H9 (cell line): ENCODE results near the gene SERPINA3. TPM values are rescaled to one million over a fixed set of nuclear protein-coding genes. Genes with fewer than 3 reads are reported as not detected.
"Not testable (repeated sequence)": the region's sequence is repeated elsewhere in the genome, so short reads cannot be mapped to it uniquely, and the experiment has no call there.

Source experiments
- DNase-seq: peaks from one replicate; pipeline ENCODE4 v3.0.0-alpha.2; 2017
- H2AFZ ChIP-seq: one replicate; pipeline ENCODE4 v1.6.1; 2013; ENCODE audit warnings: mild to moderate bottlenecking, low read length, control low read depth, moderate library complexity
- H2AK5ac ChIP-seq: 2 replicates; pipeline ENCODE4 v1.6.1; 2013; ENCODE audit warnings: low read length, control low read depth, mixed read lengths; ENCODE audit not compliant: insufficient read length
- H2BK120ac ChIP-seq: one replicate; pipeline ENCODE4 v1.6.1; 2013; ENCODE audit warnings: low read depth, mild to moderate bottlenecking, low read length, control low read depth, inconsistent platforms; ENCODE audit not compliant: poor library complexity, severe bottlenecking
- H2BK12ac ChIP-seq: 2 replicates; pipeline ENCODE4 v1.6.1; 2013; ENCODE audit warnings: low read length, control low read depth, mixed read lengths, low read depth; ENCODE audit not compliant: insufficient read length
- H2BK15ac ChIP-seq: 2 replicates; pipeline ENCODE4 v1.6.1; 2013; ENCODE audit warnings: low read depth, low read length, control low read depth
- H2BK20ac ChIP-seq: one replicate; pipeline ENCODE4 v1.6.1; 2013; ENCODE audit warnings: low read depth, mild to moderate bottlenecking, low read length, control low read depth, inconsistent platforms; ENCODE audit not compliant: poor library complexity, severe bottlenecking
- H2BK5ac ChIP-seq: 2 replicates; pipeline ENCODE4 v1.6.1; 2013; ENCODE audit warnings: low read length, control low read depth, mixed read lengths; ENCODE audit not compliant: insufficient read length
- H3K14ac ChIP-seq: 2 replicates; pipeline ENCODE4 v1.6.1; 2013; ENCODE audit warnings: low read length, control low read depth; ENCODE audit not compliant: insufficient read depth
- H3K18ac ChIP-seq: 2 replicates; pipeline ENCODE4 v1.6.1; 2013; ENCODE audit warnings: low read depth, mild to moderate bottlenecking, mixed read lengths, low read length, control low read depth; ENCODE audit not compliant: insufficient read length
- H3K23ac ChIP-seq: 2 replicates; pipeline ENCODE4 v1.6.1; 2013; ENCODE audit warnings: low read length, control low read depth, mixed read lengths, low read depth; ENCODE audit not compliant: insufficient read length
- H3K23me2 ChIP-seq: 2 replicates; pipeline ENCODE4 v1.6.1; 2013; ENCODE audit warnings: low read depth, mild to moderate bottlenecking, mixed read lengths, low read length, control low read depth; ENCODE audit not compliant: insufficient read length, poor library complexity, severe bottlenecking
- H3K27ac ChIP-seq: 2 replicates; pipeline ENCODE4 v1.5.1; 2013; ENCODE audit warnings: low read length, control low read depth, mixed read lengths, low read depth; ENCODE audit not compliant: insufficient read length
- H3K27me3 ChIP-seq: 2 replicates; pipeline ENCODE4 v1.6.1; 2013; ENCODE audit warnings: low read length, control low read depth, inconsistent platforms; ENCODE audit not compliant: insufficient read depth
- H3K4ac ChIP-seq: 2 replicates; pipeline ENCODE4 v1.6.1; 2013; ENCODE audit warnings: low read depth, mild to moderate bottlenecking, control low read depth, inconsistent platforms, low read length, moderate library complexity
- H3K4me1 ChIP-seq: 2 replicates; pipeline ENCODE4 v1.6.1; 2013; ENCODE audit warnings: low read length, control low read depth, inconsistent platforms; ENCODE audit not compliant: insufficient read depth
- H3K4me2 ChIP-seq: 2 replicates; pipeline ENCODE4 v1.6.1; 2013; ENCODE audit warnings: low read length, control low read depth, mixed read lengths; ENCODE audit not compliant: insufficient read length, insufficient read depth
- H3K56ac ChIP-seq: 2 replicates; pipeline ENCODE4 v1.6.1; 2013; ENCODE audit warnings: low read depth, mild to moderate bottlenecking, mixed read lengths, low read length, control low read depth; ENCODE audit not compliant: insufficient read length
- H3K79me1 ChIP-seq: 2 replicates; pipeline ENCODE4 v1.6.1; 2013; ENCODE audit warnings: low read depth, mild to moderate bottlenecking, moderate library complexity, low read length, control low read depth, inconsistent platforms; ENCODE audit not compliant: insufficient read depth, poor library complexity, severe bottlenecking
- H3K79me2 ChIP-seq: 2 replicates; pipeline ENCODE4 v1.6.1; 2013; ENCODE audit warnings: low read length, control low read depth, inconsistent platforms; ENCODE audit not compliant: insufficient read depth
- H3K9ac ChIP-seq: 2 replicates; pipeline ENCODE4 v1.6.1; 2013; ENCODE audit warnings: low read length, control low read depth, mixed read lengths; ENCODE audit not compliant: insufficient read length; ENCODE audit errors: extremely low read depth
- H3K9me3 ChIP-seq: one replicate; pipeline ENCODE4 v1.6.1; 2013; ENCODE audit warnings: low read depth, low read length, inconsistent platforms; ENCODE audit not compliant: control insufficient read depth
- H3T11ph ChIP-seq: one replicate; pipeline ENCODE4 v1.6.1; 2013; ENCODE audit warnings: mild to moderate bottlenecking, low read length, control low read depth, inconsistent platforms
- H4K20me1 ChIP-seq: one replicate; pipeline ENCODE4 v1.6.1; 2013; ENCODE audit not compliant: control insufficient read depth, insufficient read length, insufficient read depth
- H4K5ac ChIP-seq: 2 replicates; pipeline ENCODE4 v1.6.1; 2013; ENCODE audit warnings: low read depth, mild to moderate bottlenecking, mixed read lengths, low read length, control low read depth; ENCODE audit not compliant: insufficient read length
- H4K8ac ChIP-seq: replicated peaks from 2 replicates; pipeline ENCODE4 v1.6.1; 2013; ENCODE audit warnings: low read length, control low read depth, mixed read lengths, low read depth; ENCODE audit not compliant: insufficient read length
- H4K91ac ChIP-seq: 2 replicates; pipeline ENCODE4 v1.6.1; 2013; ENCODE audit warnings: low read depth, mild to moderate bottlenecking, moderate library complexity, mixed read lengths, low read length, control low read depth; ENCODE audit not compliant: insufficient read length
- H3K27ac Mint-ChIP-seq, 3 experiments: 2 replicates in 2 of 3; 3 replicates in 1 of 3; pipeline ENCODE4 v1.8.0; 2020 to 2021; ENCODE audit warnings: mixed read lengths in 3 of 3, mild to moderate bottlenecking in 1 of 3, moderate library complexity in 1 of 3
- H3K27me3 Mint-ChIP-seq: 2 replicates; pipeline ENCODE4 v1.8.0; 2021; ENCODE audit warnings: low read depth, mild to moderate bottlenecking, moderate library complexity, mixed read lengths
- H3K36me3 Mint-ChIP-seq, 3 experiments: 2 replicates in 2 of 3; 3 replicates in 1 of 3; pipeline ENCODE4 v1.8.0; 2020 to 2021; ENCODE audit warnings: low read depth in 3 of 3, mixed read lengths in 3 of 3; ENCODE audit not compliant: insufficient read depth in 1 of 3
- H3K4me1 Mint-ChIP-seq, 2 experiments: 2 replicates each; pipeline ENCODE4 v1.8.0; 2020; ENCODE audit warnings: mixed read lengths in 2 of 2
- H3K4me3 Mint-ChIP-seq, 2 experiments: 2 replicates in 1 of 2; 3 replicates in 1 of 2; pipeline ENCODE4 v1.8.0; 2020 to 2021; ENCODE audit warnings: mild to moderate bottlenecking in 2 of 2, mixed read lengths in 2 of 2, moderate library complexity in 1 of 2
- H3K9me3 Mint-ChIP-seq, 2 experiments: 2 replicates in 1 of 2; 3 replicates in 1 of 2; pipeline ENCODE4 v1.8.0; 2020; ENCODE audit warnings: mild to moderate bottlenecking in 2 of 2, mixed read lengths in 2 of 2, moderate library complexity in 1 of 2
- whole genome bisulfite sequencing: extraction: QIAGEN DNeasy Blood & Tissue Kit; methylation state at CpG from one replicate; pipeline ENCODE4 v1.1.7; 2013; ENCODE audit warnings: missing lambda C conversion rate, low lambda C conversion rate, mixed read lengths; ENCODE audit not compliant: insufficient read length; ENCODE audit errors: extremely low coverage; 5-methylcytosine and 5-hydroxymethylcytosine counted together
- total RNA-seq: library from RNA; stranded (reverse); gene quantifications from 2 replicates; pipeline ENCODE4 v1.2.1, GENCODE V29; 2021
- TF ChIP-seq, protein P1 (sequence below): fragments of 200-600 bp; sonication (generic); conservative IDR thresholded peaks from 3 replicates; pipeline ENCODE4 v1.8.0; 2021; ENCODE audit warnings: antibody characterized with exemption, mild to moderate bottlenecking

Gene SERPINA3
- total RNA-seq, 1 experiment from 2014 or later: not detected

DNA sequence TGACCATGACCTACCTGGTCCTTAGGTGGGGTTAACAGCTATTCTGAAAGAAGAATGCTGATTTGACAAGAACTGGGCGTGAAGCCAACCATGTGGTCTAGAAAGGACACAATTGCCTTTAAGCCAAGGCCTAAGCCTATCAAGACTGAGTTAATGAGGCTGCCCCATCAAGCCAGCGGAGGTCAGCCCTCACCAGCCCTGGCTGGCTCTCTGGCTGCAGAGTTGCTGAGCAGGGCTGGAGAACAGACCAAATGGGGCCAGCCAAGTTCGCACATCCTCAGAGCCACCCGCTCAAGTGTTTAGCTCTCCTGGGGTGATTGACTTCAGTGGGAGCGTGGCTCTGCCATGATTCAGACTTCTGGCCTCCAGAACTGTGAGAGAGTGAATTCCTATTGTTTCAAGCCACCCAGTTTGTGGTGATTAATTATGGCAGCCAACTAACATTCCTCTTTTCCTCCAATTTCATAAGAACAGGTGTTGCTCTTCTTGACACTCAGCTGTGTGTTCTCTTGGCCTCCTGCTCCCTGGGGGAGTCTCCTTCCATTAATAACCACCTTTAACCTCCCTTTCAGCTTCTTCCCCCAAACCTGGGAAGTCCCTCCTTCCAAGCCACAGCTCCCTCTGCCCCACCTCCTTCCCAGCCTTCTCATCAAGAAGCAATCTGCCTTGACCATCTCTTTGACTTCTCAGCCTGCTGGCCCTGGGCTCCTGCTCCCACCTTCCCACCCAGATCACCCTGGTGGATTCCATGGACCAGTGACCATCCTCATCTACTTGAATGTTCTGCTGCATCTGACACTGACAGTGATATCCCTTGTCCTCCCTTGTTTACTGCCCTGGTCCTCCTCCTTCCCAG is 36.2 kb upstream of the SERPINA3 start:
- Histone ChIP-seq H2BK12ac (no peak overlapping the region), H3K79me1 (no peaks in the 10 kb centered on the region), H3K56ac (no peak overlapping the region), H3K27ac (no peak overlapping the region), H3K23ac (no peak overlapping the region), H3K4me1 (no peaks in the 10 kb centered on the region), H3K27me3 (no peaks in the 10 kb centered on the region), H2BK5ac (no peak overlapping the region), H2BK15ac (no peak overlapping the region), H3K9me3 (no peaks in the 10 kb centered on the region), H2BK120ac (no peak overlapping the region), H3K23me2 (no peaks in the 10 kb centered on the region), H2BK20ac (no peak overlapping the region), H4K5ac (no peak overlapping the region), H4K20me1 (no peaks in the 10 kb centered on the region), H4K8ac (no peak overlapping the region), H3K4me2 (no peak overlapping the region), H4K91ac (no peak overlapping the region), H3T11ph (no peak overlapping the region), H3K9ac (no peak overlapping the region), H3K18ac (no peak overlapping the region), H2AK5ac (no peak overlapping the region), H2AFZ (no peak overlapping the region), H3K4ac (no peak overlapping the region), H3K14ac (no peak overlapping the region), H3K79me2 (no peaks in the 10 kb centered on the region)
- Mint-ChIP-seq H3K4me3 (no peak overlapping the region), H3K9me3 (peaks cover 0 to 3% of the 10 kb centered on the region in 2 experiments; a peak in 1 of 5 replicates), H3K27me3 (peaks cover 29% of the 10 kb centered on the region), H3K4me1 (peaks cover 0 to 3% of the 10 kb centered on the region in 2 experiments; a peak in 1 of 4 replicates), H3K36me3 (no peaks in the 10 kb centered on the region; a peak in 1 of 7 replicates), H3K27ac (no peak overlapping the region)
- no peak for DNase-seq
- no CpG with 5 or more reads among the region's 5 CpGs for WGBS
- TF ChIP-seq, protein P1, sequence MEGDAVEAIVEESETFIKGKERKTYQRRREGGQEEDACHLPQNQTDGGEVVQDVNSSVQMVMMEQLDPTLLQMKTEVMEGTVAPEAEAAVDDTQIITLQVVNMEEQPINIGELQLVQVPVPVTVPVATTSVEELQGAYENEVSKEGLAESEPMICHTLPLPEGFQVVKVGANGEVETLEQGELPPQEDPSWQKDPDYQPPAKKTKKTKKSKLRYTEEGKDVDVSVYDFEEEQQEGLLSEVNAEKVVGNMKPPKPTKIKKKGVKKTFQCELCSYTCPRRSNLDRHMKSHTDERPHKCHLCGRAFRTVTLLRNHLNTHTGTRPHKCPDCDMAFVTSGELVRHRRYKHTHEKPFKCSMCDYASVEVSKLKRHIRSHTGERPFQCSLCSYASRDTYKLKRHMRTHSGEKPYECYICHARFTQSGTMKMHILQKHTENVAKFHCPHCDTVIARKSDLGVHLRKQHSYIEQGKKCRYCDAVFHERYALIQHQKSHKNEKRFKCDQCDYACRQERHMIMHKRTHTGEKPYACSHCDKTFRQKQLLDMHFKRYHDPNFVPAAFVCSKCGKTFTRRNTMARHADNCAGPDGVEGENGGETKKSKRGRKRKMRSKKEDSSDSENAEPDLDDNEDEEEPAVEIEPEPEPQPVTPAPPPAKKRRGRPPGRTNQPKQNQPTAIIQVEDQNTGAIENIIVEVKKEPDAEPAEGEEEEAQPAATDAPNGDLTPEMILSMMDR: no peak

DNA sequence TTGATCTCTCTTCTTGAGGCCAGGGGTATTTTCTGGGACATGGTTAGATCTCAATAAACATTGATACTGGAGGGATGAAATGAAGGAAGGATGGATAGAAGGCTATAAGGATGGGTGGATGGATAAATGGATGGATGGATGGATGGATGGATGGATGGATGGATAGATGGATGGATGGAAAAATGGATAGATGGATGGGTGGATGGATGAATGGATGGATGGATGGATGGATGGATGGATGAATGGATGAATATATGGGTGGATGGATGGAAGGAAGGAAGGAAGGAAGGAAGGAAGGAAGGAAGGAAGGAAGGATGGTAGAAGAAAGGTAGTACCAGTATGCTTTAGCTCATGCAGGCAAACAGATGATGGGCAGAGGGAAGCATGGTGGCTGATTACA is 34.7 kb upstream of the SERPINA3 start:
- H4K91ac ChIP-seq, H3K23ac ChIP-seq, H3T11ph ChIP-seq, H3K79me2 ChIP-seq, H4K8ac ChIP-seq, H3K36me3 Mint-ChIP-seq, H3K4me3 Mint-ChIP-seq, H2AK5ac ChIP-seq, H2BK15ac ChIP-seq, H3K4me2 ChIP-seq, H3K4ac ChIP-seq, H3K9me3 ChIP-seq, H2BK12ac ChIP-seq, H3K14ac ChIP-seq, H3K56ac ChIP-seq, H3K9ac ChIP-seq, DNase-seq, H2BK120ac ChIP-seq, H3K9me3 Mint-ChIP-seq, H3K18ac ChIP-seq, H2AFZ ChIP-seq, H3K79me1 ChIP-seq, H3K27ac Mint-ChIP-seq, H3K27ac ChIP-seq, H4K5ac ChIP-seq, H2BK5ac ChIP-seq, H3K27me3 ChIP-seq, H3K23me2 ChIP-seq, H3K4me1 ChIP-seq, H4K20me1 ChIP-seq, H2BK20ac ChIP-seq: not testable (repeated sequence)
- H3K27me3 Mint-ChIP-seq: peaks cover 30% of the 10 kb centered on the region
- H3K4me1 Mint-ChIP-seq: peaks cover 4 to 10% of the 10 kb centered on the region in 2 experiments; a peak in 2 of 4 replicates
